Measurements from ENCODE around the gene INTS11.

- TF ChIP-seq POLR2AphosphoS5 (IDR thresholded peaks at IDR 0.05) (no peak), CTCF (IDR thresholded peaks at IDR 0.05) (no peak)
These were observed 41.6 kb upstream of the INTS11 start for GRCh38 chr1:1365875-1366698.

Measured in breast epithelium (tissue), 3 donors.